ENCODE results near the gene MCUB. TPM values are rescaled to one million over a fixed set of nuclear protein-coding genes. Genes with fewer than 3 reads are reported as not detected.
A peak's percentile ranks its signal among the peaks of the same experiment; 100 is the strongest.

The MCUB gene
- total and polyA plus RNA-seq, 12 donors: 1.2 to 28.5 (median 5.0) TPM

DNA sequence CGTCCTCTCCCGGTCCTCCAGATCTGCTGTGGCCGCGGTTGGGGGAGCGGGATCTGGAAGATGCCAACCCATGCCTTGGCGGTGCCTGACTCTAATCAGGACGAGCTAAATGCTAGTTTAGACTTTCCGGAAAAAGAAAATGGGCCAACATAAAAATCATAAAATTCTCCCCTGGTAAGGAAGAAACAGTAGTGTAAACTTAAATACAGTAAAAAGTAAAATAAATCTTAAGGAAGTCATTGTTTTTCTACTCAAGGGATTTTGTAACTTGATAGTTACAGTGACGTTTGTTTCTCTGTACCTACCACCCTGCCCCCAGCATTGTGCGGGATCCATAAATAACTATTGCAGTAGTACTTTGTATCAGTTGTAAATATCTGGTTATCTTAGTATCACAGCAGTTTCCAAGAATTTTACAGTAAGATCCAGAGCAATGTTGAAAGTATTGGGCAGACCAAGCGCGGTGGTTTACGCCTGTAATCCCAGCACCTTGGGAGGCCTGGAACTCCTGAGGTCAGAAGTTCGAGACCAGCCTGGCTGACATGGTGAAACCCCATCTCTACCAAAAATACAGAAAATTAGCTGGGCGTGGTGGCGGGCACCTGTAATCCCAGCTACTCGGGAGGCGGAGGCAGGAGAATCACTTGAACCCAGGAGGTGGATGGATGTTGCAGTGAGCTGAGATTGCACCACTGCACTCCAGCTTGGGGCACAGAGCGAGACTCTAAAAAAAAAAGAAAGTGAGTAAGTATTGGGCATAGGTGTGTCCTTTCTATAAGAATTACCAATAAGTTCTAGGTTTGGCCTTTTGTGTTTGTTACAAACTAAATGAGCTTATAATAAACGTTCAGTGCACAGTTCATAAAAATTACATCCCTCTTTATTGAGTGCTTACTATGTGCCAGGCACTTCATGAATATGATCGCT is 170.8 kb downstream of the MCUB start:
- TF ChIP-seq POLR2A (IDR thresholded peaks at IDR 0.05): no peak
- TF ChIP-seq, protein P1, sequence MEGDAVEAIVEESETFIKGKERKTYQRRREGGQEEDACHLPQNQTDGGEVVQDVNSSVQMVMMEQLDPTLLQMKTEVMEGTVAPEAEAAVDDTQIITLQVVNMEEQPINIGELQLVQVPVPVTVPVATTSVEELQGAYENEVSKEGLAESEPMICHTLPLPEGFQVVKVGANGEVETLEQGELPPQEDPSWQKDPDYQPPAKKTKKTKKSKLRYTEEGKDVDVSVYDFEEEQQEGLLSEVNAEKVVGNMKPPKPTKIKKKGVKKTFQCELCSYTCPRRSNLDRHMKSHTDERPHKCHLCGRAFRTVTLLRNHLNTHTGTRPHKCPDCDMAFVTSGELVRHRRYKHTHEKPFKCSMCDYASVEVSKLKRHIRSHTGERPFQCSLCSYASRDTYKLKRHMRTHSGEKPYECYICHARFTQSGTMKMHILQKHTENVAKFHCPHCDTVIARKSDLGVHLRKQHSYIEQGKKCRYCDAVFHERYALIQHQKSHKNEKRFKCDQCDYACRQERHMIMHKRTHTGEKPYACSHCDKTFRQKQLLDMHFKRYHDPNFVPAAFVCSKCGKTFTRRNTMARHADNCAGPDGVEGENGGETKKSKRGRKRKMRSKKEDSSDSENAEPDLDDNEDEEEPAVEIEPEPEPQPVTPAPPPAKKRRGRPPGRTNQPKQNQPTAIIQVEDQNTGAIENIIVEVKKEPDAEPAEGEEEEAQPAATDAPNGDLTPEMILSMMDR (IDR thresholded peaks at IDR 0.05): no peak
- Histone ChIP-seq H3K4me3 (peak overlapping the region in 2 of 4 donors; percentile 75 to 91), H3K27ac (peak overlapping the region; percentile 65 to 90 (median 85)), H3K9me3 (replicated peaks in 1 of 3) (no peaks in the 10 kb centered on the region), H3K27me3 (no peaks in the 10 kb centered on the region), H3K4me1 (replicated peaks in 1 of 2) (peaks cover 0 to 22% of the 10 kb centered on the region in 2 donors), H3K36me3 (replicated peaks in 1 of 2) (no peaks in the 10 kb centered on the region)
- DNase-seq: peak in 5 of 7 donors; percentile 28 to 59 (median 43)
- intact Hi-C loops (cut with DNase I): no loop called here
- 48 to 51% (median 50%) methylated on average over 20 to 21 of the region's 21 CpGs for WGBS, 4 donors

DNA sequence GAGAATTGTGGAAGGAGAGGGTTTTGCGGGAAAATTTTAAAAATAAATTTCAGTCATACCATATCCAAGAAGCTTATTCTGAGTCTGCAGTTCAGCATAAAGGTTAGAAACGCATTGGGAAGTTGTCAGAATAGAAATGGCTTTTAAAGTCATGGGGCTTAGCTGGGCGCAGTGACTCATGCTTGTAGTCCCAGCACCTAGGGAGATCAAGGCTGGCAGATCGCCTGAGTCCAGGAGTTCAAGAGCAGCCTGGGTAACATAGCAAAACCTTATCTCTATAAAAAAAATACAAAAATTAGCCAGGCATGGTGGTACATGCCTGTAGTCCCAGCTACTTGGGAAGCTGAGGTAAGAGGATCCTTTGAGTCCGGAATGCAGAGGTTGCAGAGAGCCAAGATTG is 173.7 kb downstream of the MCUB start:
- peaks cover 0 to 3% of the 10 kb centered on the region in 2 donors for H3K4me1 ChIP-seq (replicated peaks in 1 of 2)
- no peak for TF ChIP-seq POLR2A (IDR thresholded peaks at IDR 0.05)
- TF ChIP-seq, protein P1 (IDR thresholded peaks at IDR 0.05): no peak
- H3K36me3 ChIP-seq (replicated peaks in 1 of 2): no peaks in the 10 kb centered on the region
- H3K27me3 ChIP-seq: no peaks in the 10 kb centered on the region
- no peak overlapping the region for H3K4me3 ChIP-seq
- 84 to 93% (median 89%) methylated on average over 5 of the region's 5 CpGs for WGBS, 4 donors
- no peak overlapping the region for H3K27ac ChIP-seq
- no peaks in the 10 kb centered on the region for H3K9me3 ChIP-seq (replicated peaks in 1 of 3)
- no peak for DNase-seq
- intact Hi-C loops (cut with DNase I): no loop called here

DNA sequence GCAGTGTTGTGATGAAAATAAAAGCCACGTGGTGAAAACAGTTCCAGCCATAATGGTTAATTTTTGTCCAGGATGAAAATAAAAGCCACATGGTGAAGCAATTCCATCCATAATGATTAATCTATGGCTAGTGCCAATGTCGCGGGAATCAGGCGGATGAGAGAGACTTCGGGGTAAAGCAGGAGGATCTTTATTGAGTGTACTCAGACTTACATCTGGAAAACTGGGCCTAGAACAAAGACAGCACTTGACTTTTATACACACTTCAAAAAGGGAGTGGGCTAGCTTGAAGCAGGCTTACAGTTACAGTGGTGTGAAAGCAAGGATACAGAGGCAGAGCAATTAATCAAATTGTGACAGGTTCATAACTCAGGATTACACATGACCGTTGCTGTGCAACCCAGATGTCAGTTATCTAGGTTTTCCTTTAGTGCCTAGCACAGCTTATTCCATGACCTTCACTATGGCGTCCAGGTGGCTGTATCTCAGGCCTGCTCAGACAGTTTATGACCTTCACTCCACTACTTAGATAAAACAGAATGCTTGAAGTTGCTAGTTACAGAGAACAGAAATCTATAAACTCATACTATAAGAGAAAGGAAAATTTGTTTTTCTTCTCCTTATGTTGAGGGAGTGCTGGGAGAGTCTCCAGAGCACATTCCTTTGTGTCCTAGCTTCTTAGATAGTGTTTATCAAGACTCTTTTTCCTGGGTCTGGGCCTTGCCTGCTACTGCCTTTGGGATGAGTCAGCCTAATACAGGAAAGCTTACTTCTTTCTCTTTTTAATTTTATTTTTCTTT is 175.7 kb downstream of the MCUB start:
- Histone ChIP-seq H3K9me3 (replicated peaks in 1 of 3) (no peaks in the 10 kb centered on the region), H3K4me3 (no peak overlapping the region), H3K4me1 (replicated peaks in 1 of 2) (no peaks in the 10 kb centered on the region), H3K27me3 (no peaks in the 10 kb centered on the region), H3K27ac (peak overlapping the region in 3 of 5 donors; percentile 14 to 60 (median 36)), H3K36me3 (replicated peaks in 1 of 2) (no peaks in the 10 kb centered on the region)
- WGBS, 4 donors: 64 to 69% (median 66%) methylated on average over 7 of the region's 7 CpGs
- DNase-seq: peak in 4 of 7 donors; percentile 17 to 36 (median 25)
- intact Hi-C loops (cut with DNase I): no loop called here
- TF ChIP-seq, protein P1 (IDR thresholded peaks at IDR 0.05): no peak
- no peak for TF ChIP-seq POLR2A (IDR thresholded peaks at IDR 0.05)

Small RNA genes lying within 50 kb of the gene (small RNA-seq; reads per million reads assigned to genes)
- 0 reads per million in 2 donors for gene HIGD1AP14

Other genes starting within 250 kb of the MCUB start
- 10 to 100 TPM; 20.6 to 49.3 (median 30.4) TPM for gene SEC24B, start 126.4 kb upstream of the MCUB start, total RNA-seq
- gene SEC24B, start 126.4 kb upstream of the MCUB start, polyA plus RNA-seq: 10 to 100 TPM in 1 of 3 donors, 1 to 10 TPM in 2; 8.4 to 41.5 (median 9.0) TPM
- gene CASP6, start 143.2 kb downstream of the MCUB start, total RNA-seq: 10 to 100 TPM in 8 of 9 donors, 1 to 10 TPM in 1; 7.3 to 21.6 (median 14.9) TPM
- gene CASP6, start 143.2 kb downstream of the MCUB start, polyA plus RNA-seq: 10 to 100 TPM in 2 of 3 donors, 1 to 10 TPM in 1; 8.3 to 11.7 (median 11.0) TPM
- gene PLA2G12A, start 169.8 kb downstream of the MCUB start, total RNA-seq: 10 to 100 TPM; 15.9 to 67.0 (median 36.4) TPM
- 10 to 100 TPM; 10.7 to 44.9 (median 12.3) TPM for gene PLA2G12A, start 169.8 kb downstream of the MCUB start, polyA plus RNA-seq
- gene CFI, start 241.8 kb downstream of the MCUB start, total RNA-seq: 100 to 1,000 TPM in 3 of 9 donors, 10 to 100 TPM in 5, 1 to 10 TPM in 1; 5.9 to 219 (median 90.1) TPM
- gene CFI, start 241.8 kb downstream of the MCUB start, polyA plus RNA-seq: 10 to 100 TPM; 46.2 to 58.6 (median 47.0) TPM

Measured in adrenal gland (tissue), 12 donors.